ENCODE data around the gene CCDC180. TPM values are rescaled to one million over a fixed set of nuclear protein-coding genes. Genes with fewer than 3 reads are reported as not detected.

The CCDC180 gene
- total RNA-seq, 2 donors from 2014 or later = 2.3 to 4.9 TPM

DNA sequence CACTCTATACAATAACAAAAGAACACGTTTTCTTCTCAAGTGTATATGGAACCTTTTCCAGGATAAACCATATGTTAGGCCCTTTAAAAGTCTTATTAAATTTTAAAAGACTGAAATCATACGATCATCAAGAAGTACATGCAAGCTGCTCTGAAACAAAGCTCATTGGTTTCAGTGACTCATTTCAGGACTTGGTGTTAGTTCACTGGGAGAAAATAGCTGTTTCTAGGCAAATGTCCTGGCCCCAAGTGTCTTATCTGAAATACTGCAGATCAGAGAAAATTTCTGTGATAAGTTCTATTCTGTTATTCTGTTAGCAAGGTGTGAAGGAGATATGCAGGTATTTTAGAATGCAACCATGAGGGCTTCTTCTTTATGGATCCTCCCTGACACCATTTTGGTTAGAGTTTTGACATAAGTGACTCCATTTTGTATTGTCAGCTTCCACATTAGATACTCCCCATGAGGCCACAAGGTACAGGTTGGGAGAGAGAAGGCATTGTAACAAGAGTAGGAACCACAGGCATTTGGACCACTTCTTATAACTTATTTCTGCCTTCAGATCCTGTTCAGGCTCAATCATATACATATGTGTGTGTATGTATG, 7.5 kb upstream of the CCDC180 start:
- no peak for DNase-seq (ENCODE audit: low spot score)
- no peak for ATAC-seq
- H3K36me3 Mint-ChIP-seq = peaks cover 19% of the 10 kb centered on the region
- peaks cover 6% of the 10 kb centered on the region for H3K9me3 Mint-ChIP-seq
- H3K4me1 Mint-ChIP-seq (ENCODE audit: low read depth in 2 of 2) = no peaks in the 10 kb centered on the region
- H3K27ac Mint-ChIP-seq = no peak overlapping the region
- H3K4me3 Mint-ChIP-seq = no peak overlapping the region
- no peaks in the 10 kb centered on the region for H3K27me3 Mint-ChIP-seq

DNA sequence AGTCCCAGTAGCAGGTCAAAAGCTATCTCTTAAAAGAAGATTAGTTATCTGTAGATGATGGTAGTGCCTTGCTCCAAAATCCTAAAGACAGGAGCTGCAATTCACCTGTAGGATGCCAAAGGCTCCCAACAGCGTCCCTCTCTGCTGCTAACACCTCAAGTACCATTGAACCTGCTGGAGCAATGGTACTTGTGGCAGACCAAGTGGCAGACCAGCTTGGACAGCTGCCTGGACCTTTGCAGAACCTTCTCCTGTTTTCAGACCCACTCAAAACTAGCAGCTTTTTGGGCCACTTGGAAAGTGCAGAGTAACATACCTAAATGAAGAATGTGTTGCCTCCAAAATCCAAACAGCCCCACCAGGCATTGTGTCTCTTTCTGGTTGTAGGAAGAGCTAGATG, 6.9 kb upstream of the CCDC180 start:
- H3K27me3 Mint-ChIP-seq = peaks cover 0 to 4% of the 10 kb centered on the region in 2 donors
- H3K4me3 Mint-ChIP-seq = no peak overlapping the region
- H3K4me1 Mint-ChIP-seq (ENCODE audit: low read depth in 2 of 2) = no peaks in the 10 kb centered on the region
- H3K36me3 Mint-ChIP-seq = peaks cover 12% of the 10 kb centered on the region
- H3K9me3 Mint-ChIP-seq = peaks cover 6% of the 10 kb centered on the region
- no peak for ATAC-seq
- no peak for DNase-seq (ENCODE audit: low spot score)
- no peak overlapping the region for H3K27ac Mint-ChIP-seq

DNA sequence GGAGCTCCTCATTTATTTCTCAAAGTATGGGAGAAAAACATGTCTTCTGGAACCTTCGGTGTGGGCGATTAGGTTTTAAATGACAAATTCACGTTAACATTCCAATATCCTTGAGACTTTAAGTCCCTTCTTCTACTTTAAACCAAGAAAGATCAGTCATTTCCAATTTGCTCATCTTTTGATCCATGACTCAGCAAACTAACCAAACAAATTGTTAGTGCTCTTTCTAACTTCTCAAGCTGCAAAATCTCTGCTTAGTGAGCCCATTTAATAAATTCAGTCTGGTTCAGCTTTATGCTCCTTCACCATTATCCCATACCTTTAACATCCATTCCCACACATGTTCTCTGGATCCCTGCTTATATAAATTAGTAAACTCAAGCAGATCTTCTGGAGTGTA, 5.5 kb upstream of the CCDC180 start:
- H3K27ac Mint-ChIP-seq = no peak overlapping the region
- peaks cover 12% of the 10 kb centered on the region for H3K36me3 Mint-ChIP-seq
- H3K27me3 Mint-ChIP-seq = peaks cover 0 to 9% of the 10 kb centered on the region in 2 donors
- DNase-seq (ENCODE audit: low spot score) = no peak
- no peak overlapping the region for H3K4me3 Mint-ChIP-seq
- no peaks in the 10 kb centered on the region for H3K4me1 Mint-ChIP-seq (ENCODE audit: low read depth in 2 of 2)
- peaks cover 6% of the 10 kb centered on the region for H3K9me3 Mint-ChIP-seq
- no peak for ATAC-seq

DNA sequence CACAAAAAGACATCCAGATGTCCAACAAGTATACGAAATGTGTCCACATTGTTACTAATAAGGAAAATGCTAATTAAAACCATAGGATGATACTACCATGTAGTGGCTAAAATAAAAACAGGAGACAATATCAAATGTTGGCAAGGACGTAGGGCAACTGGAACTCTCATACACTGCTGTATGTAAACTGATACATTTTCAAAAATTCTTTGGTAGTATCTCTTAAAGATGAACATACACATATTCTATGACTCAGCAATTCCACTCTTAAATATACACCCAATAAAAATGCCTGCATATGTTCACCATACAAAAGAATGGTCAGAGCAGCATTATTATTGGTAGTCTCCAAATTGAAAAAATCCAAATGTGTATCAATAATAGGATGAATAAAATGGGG, 2.9 kb upstream of the CCDC180 start:
- Mint-ChIP-seq H3K9me3 (peaks cover 3% of the 10 kb centered on the region), H3K27me3 (peaks cover 0 to 9% of the 10 kb centered on the region in 2 donors), H3K36me3 (no peaks in the 10 kb centered on the region), H3K27ac (no peak overlapping the region), H3K4me1 (ENCODE audit: low read depth in 2 of 2) (no peaks in the 10 kb centered on the region), H3K4me3 (no peak overlapping the region)
- ATAC-seq (no peak), DNase-seq (ENCODE audit: low spot score) (no peak)

DNA sequence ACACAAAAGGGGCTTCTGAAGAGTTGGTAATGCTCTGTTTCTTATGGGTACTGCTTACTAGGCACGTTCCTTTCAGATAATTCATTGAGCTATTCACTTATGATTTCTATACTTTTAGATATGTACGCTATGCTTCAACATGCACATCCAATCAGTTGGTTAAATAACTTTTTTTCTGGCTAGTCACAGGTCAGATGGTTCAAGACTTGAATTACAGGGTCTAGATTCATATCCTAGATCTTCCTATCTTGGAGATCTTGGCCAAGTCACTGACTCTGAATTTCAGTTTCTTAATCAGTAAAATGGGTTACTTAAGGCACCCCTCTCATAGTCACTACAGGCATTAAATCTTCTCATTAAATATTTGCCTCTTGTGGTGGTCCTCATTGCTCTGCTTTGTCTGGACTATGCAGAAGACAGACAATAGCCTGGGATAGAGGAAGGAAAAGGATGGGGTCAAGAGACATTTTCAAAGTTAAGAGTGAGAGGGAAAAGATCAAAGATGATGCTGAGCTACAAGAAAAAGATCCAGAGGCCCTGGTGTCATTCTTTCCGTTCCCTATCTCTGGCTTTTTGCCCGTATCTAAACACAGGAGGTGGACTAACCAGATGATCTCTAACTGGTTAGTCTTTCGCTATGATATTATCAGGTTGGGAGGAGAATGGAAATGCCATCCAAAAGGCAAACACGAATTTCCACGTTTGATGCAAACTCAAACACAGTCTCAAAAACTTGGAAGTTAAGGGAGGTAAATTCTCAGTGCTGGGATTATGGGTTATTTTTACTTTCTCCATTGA, 1.8 kb upstream of the CCDC180 start:
- H3K4me3 Mint-ChIP-seq = no peak overlapping the region
- peaks cover 0 to 9% of the 10 kb centered on the region in 2 donors for H3K27me3 Mint-ChIP-seq
- no peaks in the 10 kb centered on the region for H3K36me3 Mint-ChIP-seq
- no peak for DNase-seq (ENCODE audit: low spot score)
- H3K9me3 Mint-ChIP-seq = peaks cover 3% of the 10 kb centered on the region
- no peak for ATAC-seq
- no peaks in the 10 kb centered on the region for H3K4me1 Mint-ChIP-seq (ENCODE audit: low read depth in 2 of 2)
- no peak overlapping the region for H3K27ac Mint-ChIP-seq

DNA sequence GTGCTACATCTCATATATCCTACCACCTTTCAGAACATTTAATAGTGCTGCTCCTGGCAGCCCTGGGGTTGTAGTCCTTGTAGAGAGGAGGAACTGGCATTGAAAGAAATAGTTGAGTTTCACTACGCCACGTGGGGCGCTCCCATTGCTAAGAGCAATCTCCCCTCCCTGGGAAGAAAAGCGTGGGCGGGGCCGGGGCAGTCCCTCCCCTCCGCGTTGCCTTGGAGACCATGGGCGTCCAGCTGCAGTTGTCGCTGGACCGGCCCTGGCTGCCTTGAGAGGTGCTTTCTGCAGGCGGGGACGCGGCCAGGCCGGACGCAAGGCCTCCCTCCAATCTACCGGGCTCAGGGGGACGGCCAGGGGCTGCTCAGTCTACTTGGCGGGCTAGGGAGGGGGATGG, 368 bp upstream of the CCDC180 start:
- DNase-seq (ENCODE audit: low spot score) (no peak), ATAC-seq (peak in 1 of 2 donors; percentile 22)
- no peak overlapping the region for H3K4me3 Mint-ChIP-seq
- H3K4me1 Mint-ChIP-seq (ENCODE audit: low read depth in 2 of 2) = no peaks in the 10 kb centered on the region
- H3K27ac Mint-ChIP-seq = no peak overlapping the region
- H3K9me3 Mint-ChIP-seq = no peaks in the 10 kb centered on the region
- no peaks in the 10 kb centered on the region for H3K36me3 Mint-ChIP-seq
- peaks cover 0 to 9% of the 10 kb centered on the region in 2 donors for H3K27me3 Mint-ChIP-seq

DNA sequence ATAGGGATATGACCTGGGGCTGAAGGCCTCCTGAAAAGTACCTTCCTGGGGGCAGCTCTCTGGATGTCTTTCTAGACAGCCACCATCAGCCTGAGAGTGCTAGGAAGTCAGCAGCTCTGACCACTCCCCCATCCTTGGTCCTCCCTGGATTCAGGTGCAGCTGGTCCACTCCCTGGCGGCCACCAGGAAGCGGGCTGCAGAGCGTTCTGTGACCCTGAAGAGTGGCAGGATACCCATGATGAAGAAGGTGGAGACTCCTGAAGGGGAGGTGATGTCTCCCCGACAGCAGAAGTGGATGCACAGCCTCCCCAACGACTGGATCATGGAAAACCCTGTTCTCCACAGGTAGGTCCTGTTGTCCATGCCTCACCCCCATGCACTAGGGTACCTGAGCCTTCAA, 1.8 kb downstream of the CCDC180 start:
- H3K36me3 Mint-ChIP-seq = no peaks in the 10 kb centered on the region
- DNase-seq (ENCODE audit: low spot score) = no peak
- H3K27me3 Mint-ChIP-seq = peaks cover 0 to 9% of the 10 kb centered on the region in 2 donors
- no peak for ATAC-seq
- H3K4me1 Mint-ChIP-seq (ENCODE audit: low read depth in 2 of 2) = no peaks in the 10 kb centered on the region
- no peak overlapping the region for H3K4me3 Mint-ChIP-seq
- H3K9me3 Mint-ChIP-seq = no peaks in the 10 kb centered on the region
- no peak overlapping the region for H3K27ac Mint-ChIP-seq

DNA sequence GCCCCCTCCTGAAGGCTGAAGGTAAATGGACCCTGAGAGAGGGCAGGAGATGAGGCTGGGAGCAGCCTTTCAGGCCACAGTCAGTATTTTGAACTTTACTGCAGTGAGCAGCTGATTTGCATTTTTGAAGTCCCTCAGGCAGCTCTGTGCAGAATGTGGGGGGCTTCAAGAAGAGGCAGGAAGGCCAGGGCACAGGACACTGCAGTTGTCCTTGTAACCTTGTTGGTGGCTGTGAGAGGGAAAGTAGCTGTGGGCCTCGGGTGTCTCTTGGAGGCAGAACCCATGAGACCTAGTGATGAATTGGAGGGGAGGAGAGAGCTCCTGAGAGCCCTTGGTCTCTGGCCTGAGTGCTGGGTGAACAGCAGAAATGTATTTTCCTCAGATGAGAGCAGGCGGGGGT, 2.6 kb downstream of the CCDC180 start:
- Mint-ChIP-seq H3K9me3 (no peaks in the 10 kb centered on the region), H3K27me3 (peaks cover 0 to 9% of the 10 kb centered on the region in 2 donors), H3K36me3 (no peaks in the 10 kb centered on the region)

DNA sequence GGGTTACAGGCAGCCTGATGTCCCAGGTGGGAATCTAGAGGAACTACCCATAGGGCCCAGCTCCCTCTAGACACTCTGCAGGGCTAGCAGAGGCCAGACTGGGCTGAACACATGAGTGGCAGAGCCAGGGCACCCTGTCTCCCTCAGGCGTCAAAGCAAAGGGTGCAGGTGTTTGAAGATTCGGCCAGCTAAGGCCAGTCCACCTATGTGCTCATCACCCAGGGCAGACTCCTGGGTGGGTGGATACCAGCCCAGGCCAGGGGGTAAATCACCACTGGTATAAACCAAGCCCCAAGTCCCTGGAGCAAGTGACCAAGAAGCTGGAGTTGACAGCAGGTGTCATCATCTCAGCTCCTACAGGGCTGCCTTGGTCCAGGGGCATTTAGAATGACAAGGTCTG, 3.4 kb downstream of the CCDC180 start:
- Mint-ChIP-seq H3K36me3 (no peaks in the 10 kb centered on the region), H3K4me1 (ENCODE audit: low read depth in 2 of 2) (no peaks in the 10 kb centered on the region), H3K27ac (no peak overlapping the region), H3K27me3 (peaks cover 0 to 2% of the 10 kb centered on the region in 2 donors), H3K4me3 (no peak overlapping the region), H3K9me3 (no peaks in the 10 kb centered on the region)
- ATAC-seq = peak in 1 of 2 donors; percentile 40
- DNase-seq (ENCODE audit: low spot score) = no peak

More for the DNA sequence above, 2.6 kb downstream of the CCDC180 start:
- no peak for ATAC-seq
- no peak for DNase-seq (ENCODE audit: low spot score)
- no peak overlapping the region for H3K4me3 Mint-ChIP-seq
- H3K27ac Mint-ChIP-seq = no peak overlapping the region
- H3K4me1 Mint-ChIP-seq (ENCODE audit: low read depth in 2 of 2) = no peaks in the 10 kb centered on the region

DNA sequence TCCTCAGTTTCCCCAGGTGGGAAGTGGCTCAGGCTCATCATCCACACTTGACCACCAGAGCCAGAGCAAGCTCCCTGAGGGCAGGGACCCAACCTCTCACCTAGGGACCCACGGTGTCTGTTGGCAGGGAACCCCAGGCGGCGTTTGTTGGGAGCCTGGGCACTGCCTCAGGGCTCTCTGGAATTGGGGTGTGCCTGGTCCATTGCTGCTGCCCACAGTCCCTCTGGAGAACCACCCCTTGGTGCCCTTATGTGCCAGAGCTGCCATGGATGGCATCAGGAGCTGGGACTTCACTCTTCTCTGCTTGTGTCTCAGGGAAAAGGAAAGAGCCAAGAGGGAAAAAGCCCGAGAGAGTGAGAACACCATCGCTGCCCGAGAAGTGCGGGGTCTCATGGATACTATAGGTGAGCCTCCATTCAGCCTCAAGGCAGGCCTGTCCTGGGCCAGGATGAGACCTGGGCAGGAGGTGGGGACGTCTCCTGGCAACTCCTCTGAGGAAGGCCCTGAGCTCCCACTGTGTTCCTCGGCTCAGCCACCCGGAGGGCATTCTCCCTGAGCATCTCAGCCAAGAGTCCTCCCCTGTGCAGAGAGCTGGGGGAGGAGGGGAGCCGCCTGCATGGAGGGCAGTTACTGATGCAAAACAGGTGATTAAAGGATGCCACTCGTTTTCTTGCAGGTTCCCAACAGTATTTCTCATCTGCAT, 4.5 kb downstream of the CCDC180 start:
- no peaks in the 10 kb centered on the region for H3K9me3 Mint-ChIP-seq
- ATAC-seq = no peak
- no peaks in the 10 kb centered on the region for H3K36me3 Mint-ChIP-seq
- H3K27ac Mint-ChIP-seq = no peak overlapping the region
- H3K4me1 Mint-ChIP-seq (ENCODE audit: low read depth in 2 of 2) = no peaks in the 10 kb centered on the region
- no peak overlapping the region for H3K4me3 Mint-ChIP-seq
- no peak for DNase-seq (ENCODE audit: low spot score)
- no peaks in the 10 kb centered on the region for H3K27me3 Mint-ChIP-seq

DNA sequence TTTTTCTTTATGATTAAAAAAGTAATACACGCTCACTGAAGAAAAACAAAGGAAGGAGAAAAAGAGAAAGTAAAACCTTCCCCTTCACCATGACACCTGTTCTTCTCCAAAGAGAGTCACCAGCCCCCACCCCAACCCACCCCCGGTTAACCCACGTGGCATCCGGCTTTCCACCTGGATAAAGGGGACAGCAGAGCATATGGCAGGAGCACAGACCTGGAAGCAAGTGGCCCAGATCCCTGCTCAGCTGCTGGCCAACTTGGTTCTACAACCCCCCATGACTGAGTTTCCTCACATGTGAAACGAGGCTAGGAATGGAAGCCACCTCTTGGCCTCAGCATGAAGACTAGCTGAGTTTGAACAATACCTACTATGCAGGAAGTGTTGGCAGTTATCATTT, 5.1 kb downstream of the CCDC180 start:
- H3K27me3 Mint-ChIP-seq = no peaks in the 10 kb centered on the region
- no peaks in the 10 kb centered on the region for H3K36me3 Mint-ChIP-seq
- no peaks in the 10 kb centered on the region for H3K9me3 Mint-ChIP-seq
- no peak overlapping the region for H3K4me3 Mint-ChIP-seq
- no peaks in the 10 kb centered on the region for H3K4me1 Mint-ChIP-seq (ENCODE audit: low read depth in 2 of 2)
- ATAC-seq = no peak
- H3K27ac Mint-ChIP-seq = no peak overlapping the region
- no peak for DNase-seq (ENCODE audit: low spot score)

DNA sequence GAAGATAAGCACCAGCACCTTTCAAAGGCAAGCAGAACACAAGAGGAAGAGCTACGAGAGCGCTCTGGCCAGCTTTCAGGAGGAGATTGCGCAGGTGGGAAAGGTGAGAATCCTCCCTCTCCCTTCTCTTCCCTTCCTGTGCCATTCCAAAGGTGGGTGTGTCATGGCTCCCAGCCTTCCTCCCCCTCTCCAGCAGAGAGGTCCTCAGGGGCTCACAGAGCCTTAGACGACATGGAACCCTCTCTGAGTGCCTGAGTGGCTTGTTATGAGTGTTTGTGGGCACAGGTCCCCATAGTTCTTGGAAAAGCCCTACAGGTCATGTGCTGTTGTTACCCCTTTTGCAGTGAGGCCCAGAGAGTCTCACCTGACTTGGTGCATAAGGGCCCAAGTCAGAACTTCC, 5.8 kb downstream of the CCDC180 start:
- H3K27me3 Mint-ChIP-seq = no peaks in the 10 kb centered on the region
- H3K36me3 Mint-ChIP-seq = no peaks in the 10 kb centered on the region
- H3K4me3 Mint-ChIP-seq = no peak overlapping the region
- ATAC-seq (no peak), DNase-seq (ENCODE audit: low spot score) (no peak)
- H3K4me1 Mint-ChIP-seq (ENCODE audit: low read depth in 2 of 2) = no peaks in the 10 kb centered on the region
- no peaks in the 10 kb centered on the region for H3K9me3 Mint-ChIP-seq
- H3K27ac Mint-ChIP-seq = no peak overlapping the region

DNA sequence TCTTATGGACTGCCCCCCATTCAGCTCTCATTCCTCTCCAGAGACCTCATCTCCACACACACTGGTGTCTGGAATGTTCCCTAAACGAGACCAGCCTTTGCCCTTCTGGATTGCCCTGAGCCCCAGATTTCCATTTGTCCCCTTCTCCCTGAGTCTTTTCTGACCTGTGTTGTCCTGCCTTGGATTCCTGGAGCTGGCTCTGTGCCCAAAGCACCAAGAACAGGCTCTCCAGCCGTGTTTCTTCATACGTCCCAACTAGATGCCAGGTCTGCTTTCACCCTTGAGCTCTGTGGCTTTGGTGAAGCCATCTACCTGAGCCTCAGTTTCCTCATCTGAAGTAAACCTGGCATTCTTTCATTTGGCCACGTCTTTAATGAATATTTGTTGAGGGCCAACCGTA, 6.3 kb downstream of the CCDC180 start:
- ATAC-seq = no peak
- DNase-seq (ENCODE audit: low spot score) = no peak
- no peak overlapping the region for H3K4me3 Mint-ChIP-seq
- H3K36me3 Mint-ChIP-seq = no peaks in the 10 kb centered on the region
- H3K4me1 Mint-ChIP-seq (ENCODE audit: low read depth in 2 of 2) = peaks cover 0 to 3% of the 10 kb centered on the region in 2 donors
- no peak overlapping the region for H3K27ac Mint-ChIP-seq
- no peaks in the 10 kb centered on the region for H3K27me3 Mint-ChIP-seq
- no peaks in the 10 kb centered on the region for H3K9me3 Mint-ChIP-seq

DNA sequence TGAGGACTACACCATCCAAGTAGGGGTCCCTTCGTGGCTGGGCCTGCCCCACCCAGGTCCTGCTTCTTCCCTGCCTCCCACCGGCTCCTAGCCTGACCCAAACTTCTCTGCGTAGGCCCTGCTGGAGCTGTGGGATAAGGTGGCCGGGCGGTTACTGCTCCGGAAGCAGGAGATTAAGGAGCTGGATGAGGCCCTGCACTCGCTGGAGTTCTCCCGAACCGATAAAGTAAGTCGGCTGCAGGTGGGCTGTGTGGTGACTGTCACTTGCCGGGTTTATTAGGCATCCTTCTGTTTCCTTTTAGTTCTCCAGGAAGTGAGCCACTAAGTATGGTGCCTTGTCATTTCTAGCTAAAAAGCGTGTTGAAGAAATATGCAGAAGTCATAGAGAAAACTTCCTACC, 7.0 kb downstream of the CCDC180 start:
- Mint-ChIP-seq H3K36me3 (no peaks in the 10 kb centered on the region), H3K9me3 (no peaks in the 10 kb centered on the region), H3K27me3 (no peaks in the 10 kb centered on the region), H3K4me3 (no peak overlapping the region), H3K4me1 (ENCODE audit: low read depth in 2 of 2) (peaks cover 4 to 8% of the 10 kb centered on the region in 2 donors), H3K27ac (no peak overlapping the region)
- ATAC-seq (no peak), DNase-seq (ENCODE audit: low spot score) (no peak)
